ENCODE data around the gene LYZL6.
"Not testable (repeated sequence)": the region's sequence is repeated elsewhere in the genome, so short reads cannot be mapped to it uniquely, and the experiment has no call there.

Gene LYZL6

DNA sequence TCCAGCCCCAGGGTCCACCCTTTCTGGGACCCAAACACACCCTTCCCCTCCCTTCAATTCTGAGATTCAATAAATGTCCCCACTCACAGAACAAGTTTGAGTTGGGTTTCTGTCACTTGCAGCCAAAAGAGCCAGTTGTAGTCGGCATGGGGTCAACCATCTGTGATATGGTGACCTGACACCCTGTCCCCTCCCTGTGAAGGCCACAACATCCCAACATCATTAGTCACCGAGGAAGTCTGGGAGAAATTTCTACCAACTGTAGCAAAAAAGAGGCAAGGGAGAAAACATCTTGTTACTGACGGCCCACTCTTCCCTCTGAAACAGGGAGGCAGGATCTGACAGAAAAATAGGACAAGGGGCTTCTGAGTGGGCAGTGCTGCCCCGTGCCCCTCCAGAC lies 638 bp upstream of the LYZL6 start:
- no peak for DNase-seq

- no peak for DNase-seq
These were observed 826 bp downstream of the LYZL6 start for GRCh38 chr17:35942588-35943186.

- DNase-seq = not testable (repeated sequence)
These were observed 5.0 kb downstream of the LYZL6 start for GRCh38 chr17:35938492-35938891.

DNA sequence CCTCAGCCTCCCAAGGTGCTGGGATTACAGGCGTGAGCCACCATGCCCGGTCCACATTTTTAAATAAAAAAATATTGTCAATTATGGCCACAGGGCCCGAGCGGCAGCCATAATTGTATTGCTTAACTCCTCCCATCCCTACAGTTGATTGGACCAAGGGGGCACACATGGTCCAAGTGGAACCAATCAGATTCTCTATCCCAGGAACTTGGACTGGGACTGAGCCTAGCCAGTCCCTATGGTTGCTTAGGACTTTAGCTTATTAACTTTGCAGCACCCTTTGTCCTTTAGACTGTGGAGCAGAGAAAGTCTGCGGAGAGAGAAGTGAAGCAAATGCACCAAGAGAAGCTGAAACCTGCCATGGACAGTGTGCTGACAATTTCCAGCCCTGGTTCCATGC lies 7.5 kb downstream of the LYZL6 start:
- no peak for DNase-seq

DNA sequence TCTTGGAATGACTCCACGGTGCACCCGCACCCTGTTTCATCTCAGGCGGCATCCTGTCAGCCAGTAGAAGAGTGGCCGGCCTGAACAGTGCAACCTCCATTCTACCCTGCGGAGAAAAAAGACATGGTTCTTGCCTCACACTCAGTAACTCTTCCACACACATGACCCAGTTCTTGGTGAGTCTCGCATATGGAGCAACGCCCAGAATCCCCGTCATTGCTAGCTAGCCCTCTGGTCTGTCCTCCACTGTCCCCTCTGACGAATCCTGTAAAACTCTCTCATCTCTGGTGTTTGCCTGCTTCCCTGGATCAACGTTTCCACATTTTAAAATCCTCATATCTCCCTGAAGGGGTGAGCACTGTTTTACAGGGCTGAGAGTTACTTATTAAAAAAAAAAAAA lies 8.8 kb downstream of the LYZL6 start:
- no peak for DNase-seq

DNA sequence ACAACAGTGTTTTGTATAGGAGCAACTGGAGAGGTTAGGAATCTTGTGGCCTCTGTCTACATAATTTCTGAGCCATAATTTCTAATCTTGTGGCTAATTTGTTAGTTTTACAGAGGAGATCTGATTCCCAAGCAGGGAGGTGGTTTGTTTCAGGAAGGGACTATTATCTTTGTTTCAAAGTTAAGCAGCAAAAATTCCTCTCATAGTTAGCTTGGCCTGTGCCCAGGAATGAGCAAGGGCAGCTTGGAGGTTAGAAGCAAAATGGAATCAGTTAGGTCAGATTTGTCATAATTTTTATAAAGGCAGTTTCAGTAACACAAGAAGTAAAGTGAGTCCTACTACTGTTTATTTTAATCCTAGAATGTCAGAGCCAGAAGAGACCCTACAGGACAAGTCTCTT lies 10.9 kb downstream of the LYZL6 start:
- peak; percentile 15 for DNase-seq

- peak; percentile 13 for DNase-seq
These were observed 11.6 kb downstream of the LYZL6 start for GRCh38 chr17:35931794-35932425.

GRCh38 chr17:35930211-35931065 lies 13.1 kb downstream of the LYZL6 start, which contains the start of gene RDM1:
TSS of gene RDM1 (minus strand) at chr17:35930773. CDS start at chr17:35930727, 46 bp downstream.
- DNase-seq = peak; percentile 65

GRCh38 chr17:35927714-35928113 lies 15.8 kb downstream of the LYZL6 start:
- no peak for DNase-seq

- no peak for DNase-seq
These were observed 19.9 kb downstream of the LYZL6 start for GRCh38 chr17:35923609-35924114.

GRCh38 chr17:35920229-35920628 lies 23.3 kb downstream of the LYZL6 start:
- DNase-seq = no peak

DNA sequence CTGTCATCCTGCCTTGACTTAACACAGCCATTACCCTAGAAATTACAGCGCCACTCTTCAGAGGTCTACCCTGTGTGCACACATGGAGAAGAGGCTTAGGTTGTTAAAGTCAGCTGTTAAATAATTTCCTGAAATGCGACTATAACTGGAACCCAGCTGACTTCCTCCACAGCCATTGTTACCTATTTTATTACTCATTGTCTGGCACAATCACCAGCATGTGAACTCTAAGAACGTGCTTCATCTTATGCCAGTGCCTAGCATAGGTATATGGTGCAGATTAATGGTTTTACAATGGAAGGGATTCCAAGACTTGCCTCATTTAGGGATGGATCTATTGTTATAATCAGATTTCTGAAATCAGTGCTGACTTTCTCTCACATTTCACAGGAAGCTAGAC lies 24.8 kb downstream of the LYZL6 start:
- no peak for DNase-seq

GRCh38 chr17:35917519-35918213 lies 25.8 kb downstream of the LYZL6 start:
- DNase-seq = no peak

DNA sequence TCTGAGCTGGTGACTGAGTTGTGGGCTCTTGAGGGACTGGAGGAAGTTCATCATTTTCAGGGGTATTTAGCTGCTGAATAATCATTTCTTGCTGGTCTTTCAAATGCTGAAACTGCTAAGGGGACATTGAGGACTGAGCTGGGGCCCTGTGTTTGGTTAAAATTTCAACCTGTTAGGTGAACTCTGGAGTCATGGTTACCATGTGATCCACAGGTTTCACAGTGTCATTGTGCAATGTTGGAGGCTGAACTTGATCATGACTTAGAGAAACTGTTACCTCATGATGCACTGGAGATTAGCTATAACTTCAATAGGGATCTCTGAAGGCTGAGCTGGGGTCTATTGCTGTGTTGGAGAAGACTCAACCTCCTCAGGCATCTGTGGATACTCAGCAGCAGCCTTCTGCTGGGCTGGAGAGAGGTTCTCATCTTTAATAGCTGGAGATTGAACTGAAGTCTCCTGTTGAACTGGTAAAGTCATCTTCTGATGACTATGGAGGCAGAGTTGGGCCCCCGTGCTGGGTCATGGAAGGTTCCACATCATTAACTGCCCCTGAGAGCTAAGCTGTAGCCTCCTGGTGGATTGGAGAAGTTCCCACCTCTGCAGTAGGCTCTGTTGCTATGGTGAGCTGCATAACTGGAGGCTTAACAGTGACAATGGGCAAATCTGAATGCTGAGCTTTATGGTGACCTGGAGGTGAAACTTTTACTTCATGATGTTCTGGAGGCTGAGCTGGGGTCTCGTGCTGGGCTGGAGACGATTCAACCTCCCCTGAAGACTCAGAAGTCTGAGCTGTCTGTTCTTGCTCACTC lies 28.2 kb downstream of the LYZL6 start:
- no peak for DNase-seq

GRCh38 chr17:35914354-35914753 lies 29.2 kb downstream of the LYZL6 start:
- DNase-seq = no peak

DNA sequence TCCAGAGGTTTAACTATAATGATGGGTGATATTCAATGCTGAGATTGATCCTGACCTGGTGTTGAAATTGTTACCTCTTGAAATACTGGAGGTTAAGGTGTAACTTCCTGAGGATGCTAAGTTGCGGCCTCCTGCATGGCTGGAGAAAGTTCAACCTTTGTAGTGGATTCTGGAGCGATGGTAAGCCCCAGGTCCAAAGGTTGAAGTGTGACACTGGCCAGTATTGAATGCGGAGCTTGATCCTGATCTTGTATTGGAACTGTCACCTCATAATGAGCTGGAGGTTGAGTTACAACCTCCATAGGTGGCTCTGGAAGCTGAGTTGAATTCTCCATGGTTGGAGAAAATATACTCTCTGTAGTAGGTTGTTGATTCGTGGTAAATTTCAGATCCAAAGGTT lies 29.9 kb downstream of the LYZL6 start:
- no peak for DNase-seq

DNA sequence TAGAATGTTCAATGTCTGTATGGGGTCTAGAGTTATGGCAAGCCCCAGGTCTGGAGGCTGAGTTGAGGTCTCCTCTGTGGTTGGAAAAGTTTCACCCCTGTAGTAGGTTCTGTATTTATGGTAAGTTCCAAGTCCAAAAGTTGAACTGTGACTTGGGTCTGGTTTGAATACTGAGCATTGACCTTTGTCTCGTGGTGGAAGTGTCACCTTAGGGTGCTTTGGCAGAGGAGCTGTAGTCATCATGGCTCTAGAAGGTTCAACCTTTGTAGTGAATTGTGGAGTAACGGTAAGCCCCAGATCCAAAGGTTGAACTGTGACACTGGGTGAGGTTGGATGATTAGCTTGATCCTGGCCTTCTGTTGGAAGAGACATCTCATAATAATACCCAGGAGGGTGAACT lies 30.6 kb downstream of the LYZL6 start:
- no peak for DNase-seq

DNA sequence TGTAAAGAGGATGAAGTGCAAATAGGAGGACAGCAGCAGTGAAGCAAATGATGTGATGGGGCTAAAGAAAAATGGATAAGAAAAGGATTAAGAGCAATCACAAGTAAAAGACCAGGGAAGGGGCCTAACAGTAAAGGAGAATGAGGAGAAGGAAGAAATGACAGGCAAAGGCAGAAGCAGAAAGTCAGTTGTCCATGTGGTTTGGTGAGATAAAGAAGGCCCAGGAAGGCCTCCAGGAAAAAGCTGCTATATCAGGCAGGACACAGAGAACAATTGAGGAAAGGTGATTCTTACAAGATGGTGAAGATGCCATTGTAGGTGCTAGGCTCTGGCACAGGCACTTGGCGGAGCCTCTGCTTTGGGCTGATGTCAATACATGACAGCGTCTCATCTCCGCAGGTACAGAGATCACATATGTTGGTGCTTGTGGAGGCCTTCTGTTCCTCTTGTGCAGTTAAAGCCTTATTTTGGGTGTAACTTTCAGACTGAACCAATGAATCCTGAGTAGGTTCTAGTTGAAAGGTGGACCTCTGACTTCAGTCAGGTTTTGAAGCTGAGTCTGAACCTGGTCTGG lies 31.1 kb downstream of the LYZL6 start:
- no peak for DNase-seq

DNA sequence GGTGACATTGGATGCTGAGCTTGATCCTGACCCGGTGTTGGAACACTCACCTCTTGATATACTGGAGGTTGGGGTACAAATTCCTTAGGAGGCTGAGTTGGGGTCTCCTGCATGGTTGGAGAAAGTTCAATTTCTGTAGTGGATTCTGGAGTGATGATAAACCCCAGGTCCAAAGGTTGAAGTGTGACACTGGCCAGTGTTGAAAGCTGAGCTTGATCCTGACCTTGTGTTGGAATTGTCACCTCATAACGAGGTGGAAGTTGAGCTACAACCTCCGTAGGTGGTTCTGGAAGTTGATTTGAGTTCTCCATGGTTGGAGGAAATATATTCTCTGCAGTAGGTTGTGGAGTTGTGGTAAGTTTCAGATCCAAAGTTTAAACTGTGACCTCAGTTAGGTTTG lies 34.1 kb downstream of the LYZL6 start:
- no peak for DNase-seq

DNA sequence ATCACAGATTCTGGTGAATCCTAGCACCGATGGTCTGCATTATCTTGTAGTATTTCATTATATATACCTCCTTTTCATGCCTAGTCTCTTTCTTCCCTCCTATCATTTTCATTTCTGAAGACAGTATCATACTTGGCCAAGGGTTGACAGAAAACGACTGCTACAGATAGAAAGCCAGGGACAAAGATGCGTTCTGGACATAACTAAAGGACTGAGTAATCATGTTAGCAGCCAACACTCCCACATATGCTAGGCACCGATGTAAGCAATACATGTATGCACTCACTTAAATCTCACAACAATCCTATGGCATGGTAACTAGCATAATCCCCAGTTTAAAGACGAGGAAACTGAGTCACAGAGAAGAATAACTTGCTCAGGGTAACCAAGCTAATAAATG lies 35.8 kb downstream of the LYZL6 start:
- no peak for DNase-seq

- no peak for DNase-seq
These were observed 36.4 kb downstream of the LYZL6 start for GRCh38 chr17:35906926-35907637.

Measured in fibroblast of skin of right quadriceps (primary cell).